Stimulated activated CD8-positive, alpha-beta memory T cell treated with anti-CD3 and anti-CD28 coated beads, Interleukin-12 subunit alpha, Interleukin-12 subunit beta, amount 100 ng/mL, for 24 hours (primary cell): Measurements from ENCODE around the gene GRIP1.

ENCODE experiments used
- DNase-seq: peaks from one replicate; pipeline ENCODE4 v3.0.0-alpha.2; 2020; ENCODE audit errors: extremely low read depth

The GRIP1 gene, protein sequence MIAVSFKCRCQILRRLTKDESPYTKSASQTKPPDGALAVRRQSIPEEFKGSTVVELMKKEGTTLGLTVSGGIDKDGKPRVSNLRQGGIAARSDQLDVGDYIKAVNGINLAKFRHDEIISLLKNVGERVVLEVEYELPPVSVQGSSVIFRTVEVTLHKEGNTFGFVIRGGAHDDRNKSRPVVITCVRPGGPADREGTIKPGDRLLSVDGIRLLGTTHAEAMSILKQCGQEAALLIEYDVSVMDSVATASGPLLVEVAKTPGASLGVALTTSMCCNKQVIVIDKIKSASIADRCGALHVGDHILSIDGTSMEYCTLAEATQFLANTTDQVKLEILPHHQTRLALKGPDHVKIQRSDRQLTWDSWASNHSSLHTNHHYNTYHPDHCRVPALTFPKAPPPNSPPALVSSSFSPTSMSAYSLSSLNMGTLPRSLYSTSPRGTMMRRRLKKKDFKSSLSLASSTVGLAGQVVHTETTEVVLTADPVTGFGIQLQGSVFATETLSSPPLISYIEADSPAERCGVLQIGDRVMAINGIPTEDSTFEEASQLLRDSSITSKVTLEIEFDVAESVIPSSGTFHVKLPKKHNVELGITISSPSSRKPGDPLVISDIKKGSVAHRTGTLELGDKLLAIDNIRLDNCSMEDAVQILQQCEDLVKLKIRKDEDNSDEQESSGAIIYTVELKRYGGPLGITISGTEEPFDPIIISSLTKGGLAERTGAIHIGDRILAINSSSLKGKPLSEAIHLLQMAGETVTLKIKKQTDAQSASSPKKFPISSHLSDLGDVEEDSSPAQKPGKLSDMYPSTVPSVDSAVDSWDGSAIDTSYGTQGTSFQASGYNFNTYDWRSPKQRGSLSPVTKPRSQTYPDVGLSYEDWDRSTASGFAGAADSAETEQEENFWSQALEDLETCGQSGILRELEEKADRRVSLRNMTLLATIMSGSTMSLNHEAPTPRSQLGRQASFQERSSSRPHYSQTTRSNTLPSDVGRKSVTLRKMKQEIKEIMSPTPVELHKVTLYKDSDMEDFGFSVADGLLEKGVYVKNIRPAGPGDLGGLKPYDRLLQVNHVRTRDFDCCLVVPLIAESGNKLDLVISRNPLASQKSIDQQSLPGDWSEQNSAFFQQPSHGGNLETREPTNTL

DNA sequence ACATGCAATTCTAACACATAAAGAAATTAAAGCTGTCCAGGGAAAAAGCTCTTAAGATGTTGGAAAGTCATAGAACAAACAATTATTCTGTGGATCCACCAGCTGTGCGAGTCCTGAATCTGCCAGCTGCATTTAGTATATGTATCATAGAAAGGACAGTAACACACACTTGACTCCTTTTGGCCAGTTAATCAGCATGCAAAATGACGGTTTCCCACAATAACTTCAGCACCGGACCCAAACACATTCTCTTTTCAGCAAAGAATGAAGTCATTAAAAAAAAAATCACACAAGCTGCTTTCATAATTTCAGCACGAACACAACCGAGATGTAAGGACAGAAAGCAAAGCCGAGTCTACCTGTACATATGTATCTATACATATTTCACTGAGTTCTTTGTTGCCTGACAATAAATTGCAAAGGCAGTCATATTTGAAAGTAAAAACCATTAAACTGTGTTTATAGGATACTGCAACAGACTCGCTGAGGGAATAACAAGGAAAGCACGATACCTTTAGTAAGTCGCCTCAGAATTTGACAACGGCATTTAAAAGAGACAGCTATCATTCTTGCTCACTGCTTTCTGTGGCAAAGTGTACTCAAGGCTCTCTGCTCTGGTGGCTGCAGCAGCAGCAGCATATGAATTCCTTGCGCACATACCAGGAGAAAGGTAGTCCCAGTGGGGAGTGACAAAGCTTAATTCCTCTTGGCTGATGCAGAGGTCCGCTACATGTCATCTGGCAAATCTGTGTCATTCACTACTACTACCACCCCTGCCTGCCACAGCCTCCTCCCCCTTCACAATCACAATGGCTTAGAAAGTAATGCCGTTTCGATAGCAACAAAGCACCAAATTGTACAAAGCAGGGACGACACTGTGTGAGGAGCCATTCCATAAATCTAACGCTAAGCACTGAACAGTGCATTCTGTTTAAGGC, at the start of gene GRIP1:
TSS of gene GRIP1 (minus strand) at position 739 of the 938 bp plus-strand sequence. CDS start at position 567, 172 bp downstream.
- DNase-seq = no peak

DNA sequence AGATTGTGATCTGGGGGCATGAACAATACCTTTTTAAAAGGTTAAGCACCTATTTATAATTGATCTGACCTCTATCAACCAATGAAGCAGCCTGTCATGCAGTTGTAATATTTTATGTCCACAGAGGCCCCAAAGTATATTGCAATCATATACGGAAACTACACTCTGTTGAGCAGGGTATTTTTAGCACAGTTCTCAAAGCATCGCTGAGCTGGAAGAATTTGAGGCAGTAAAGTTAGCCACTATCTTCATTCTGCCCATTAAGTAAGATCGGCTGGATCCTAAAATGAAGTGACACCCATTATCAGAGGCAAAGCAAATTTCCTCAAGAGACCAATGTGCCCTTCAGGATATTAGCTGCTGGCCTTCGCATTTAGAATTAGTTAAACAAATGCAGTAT, 47.7 kb upstream of the GRIP1 start:
- no peak for DNase-seq

DNA sequence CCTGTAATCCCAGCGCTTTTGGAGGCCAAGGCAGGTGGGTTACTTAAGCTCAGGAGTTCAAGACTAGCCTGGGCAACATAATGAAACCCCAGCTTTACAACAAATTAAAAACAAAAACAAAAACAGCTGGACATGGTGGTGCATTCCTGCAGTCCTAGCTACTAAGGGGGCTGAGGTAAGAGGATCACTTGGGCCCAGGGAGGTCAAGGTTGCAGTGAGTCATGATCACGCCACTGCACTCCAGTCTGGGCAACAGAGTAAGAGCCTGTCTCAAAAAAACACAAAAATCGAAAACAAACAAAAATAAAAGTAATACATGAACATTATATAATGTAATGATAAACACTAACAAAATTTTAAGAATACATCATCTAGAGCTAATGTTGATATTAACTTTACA, 46.2 kb upstream of the GRIP1 start:
- DNase-seq = no peak

DNA sequence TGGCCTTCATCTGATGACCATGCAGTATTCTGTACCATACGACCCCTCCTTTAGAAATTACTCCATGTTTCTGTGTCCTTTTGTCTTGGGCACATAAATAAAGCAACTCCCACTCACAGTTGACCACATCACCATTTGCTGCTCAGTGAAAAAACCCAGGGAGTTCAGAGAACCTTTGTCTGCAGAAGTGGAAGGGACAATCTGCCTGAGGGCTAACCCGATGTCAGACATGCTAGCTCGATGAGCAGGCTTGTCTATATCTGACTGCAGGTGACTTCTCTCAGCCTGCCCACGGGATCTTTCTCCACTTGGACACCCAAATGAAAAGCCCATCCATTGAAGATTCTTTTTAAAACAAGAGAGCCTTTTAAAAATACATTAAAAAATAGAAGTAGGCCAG, 45.7 kb upstream of the GRIP1 start:
- DNase-seq = no peak

DNA sequence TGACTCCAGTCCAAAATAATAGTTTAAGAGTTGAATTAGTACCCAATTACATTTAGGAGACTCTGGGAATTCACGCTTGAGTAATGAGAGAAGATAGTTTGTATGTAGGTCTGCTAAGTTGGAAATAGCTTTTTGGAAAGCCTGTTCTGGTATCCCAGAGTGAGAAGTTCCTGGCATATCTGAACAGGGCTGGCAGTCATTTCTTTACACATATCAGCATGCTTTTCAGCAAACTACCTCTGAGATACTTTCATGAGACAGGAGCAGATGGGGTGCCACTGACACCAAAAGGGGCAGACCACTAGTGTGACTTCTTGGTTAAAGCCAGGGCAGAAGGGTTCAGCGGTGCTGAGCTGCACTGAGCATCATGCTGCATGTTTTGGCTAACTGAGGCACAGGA, 45.1 kb upstream of the GRIP1 start:
- DNase-seq = no peak

DNA sequence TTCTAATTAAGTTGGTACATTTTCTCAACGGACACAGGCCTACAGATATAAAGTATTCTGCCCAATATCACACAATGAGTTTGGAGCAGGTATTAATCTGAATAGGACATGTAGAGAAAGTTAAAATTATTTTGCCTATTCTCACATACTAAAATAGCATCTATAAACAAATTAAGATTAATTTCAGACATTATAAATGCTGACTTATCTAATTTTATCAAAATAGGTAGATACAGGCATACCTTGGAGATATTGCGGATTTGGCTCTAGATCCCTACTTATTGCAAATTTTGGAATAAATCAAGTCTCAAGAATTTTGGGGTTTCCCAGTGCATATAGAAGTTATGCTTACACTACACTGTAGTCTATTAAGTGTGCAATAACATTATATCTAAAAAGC, 41.0 kb upstream of the GRIP1 start:
- no peak for DNase-seq

DNA sequence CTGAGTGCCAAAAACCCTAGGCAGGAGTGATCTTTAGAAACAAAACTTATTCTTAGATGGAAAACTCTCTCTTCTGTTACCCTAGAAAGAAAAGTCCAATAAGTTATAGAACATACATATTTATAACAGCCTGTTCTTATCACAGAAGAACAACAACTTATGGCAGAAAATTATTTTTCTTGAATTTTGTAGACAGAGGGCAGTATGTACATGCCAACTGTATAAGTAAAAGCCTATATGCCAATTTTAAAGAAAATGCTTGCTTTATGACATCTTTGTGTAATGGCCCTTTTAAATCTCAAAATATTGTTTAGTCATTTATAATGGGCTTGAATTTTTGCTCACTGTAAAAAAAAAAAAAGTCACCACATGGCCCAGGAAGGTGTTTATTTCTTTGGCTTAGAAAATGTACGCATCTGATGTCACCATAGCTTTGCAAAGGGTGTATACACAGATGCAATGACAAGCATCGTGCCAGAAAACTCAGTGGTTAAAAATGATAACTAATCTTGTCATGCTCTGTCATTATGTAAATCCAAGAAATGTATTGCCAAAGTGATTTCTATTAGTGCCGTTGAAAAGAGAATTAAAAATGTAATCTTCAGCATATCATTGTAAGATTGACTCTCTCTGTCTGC, 38.3 kb upstream of the GRIP1 start:
- DNase-seq = no peak

DNA sequence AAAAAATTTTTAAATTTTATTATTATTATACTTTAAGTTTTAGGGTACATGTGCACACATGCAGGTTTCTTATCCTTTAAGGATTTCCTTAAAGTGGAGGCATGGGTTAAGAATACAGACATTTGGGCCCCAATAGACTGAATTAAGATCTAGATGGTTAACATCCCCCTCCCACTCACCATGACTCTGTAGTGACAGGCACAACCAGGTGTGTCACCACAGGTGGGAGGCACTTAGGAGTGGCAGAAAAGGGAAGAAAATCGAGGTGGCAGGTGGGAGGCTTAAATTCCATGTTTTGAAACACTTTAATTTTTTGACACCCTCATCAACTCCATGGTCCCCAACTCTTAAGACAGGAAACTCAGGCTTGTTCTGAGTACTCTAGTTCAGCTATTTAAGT, 37.6 kb upstream of the GRIP1 start:
- DNase-seq = no peak

DNA sequence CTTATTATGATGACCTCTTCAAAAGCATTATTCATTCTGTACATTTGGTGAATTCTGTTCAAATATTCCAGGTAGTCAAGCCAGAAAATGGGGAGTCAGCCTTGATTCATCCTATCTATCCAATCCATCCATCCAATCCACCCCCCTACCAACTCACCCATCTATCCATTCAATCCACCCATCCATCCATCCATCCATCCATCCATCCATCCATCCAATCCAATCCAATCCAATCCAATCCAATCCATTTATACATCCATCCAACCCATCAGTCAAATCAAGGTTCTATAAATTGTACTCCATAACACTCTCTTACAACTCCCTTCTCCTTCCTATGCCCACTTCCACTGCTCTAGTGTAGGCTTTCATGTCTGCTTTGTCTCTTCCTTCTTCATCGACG, 35.8 kb upstream of the GRIP1 start:
- no peak for DNase-seq

DNA sequence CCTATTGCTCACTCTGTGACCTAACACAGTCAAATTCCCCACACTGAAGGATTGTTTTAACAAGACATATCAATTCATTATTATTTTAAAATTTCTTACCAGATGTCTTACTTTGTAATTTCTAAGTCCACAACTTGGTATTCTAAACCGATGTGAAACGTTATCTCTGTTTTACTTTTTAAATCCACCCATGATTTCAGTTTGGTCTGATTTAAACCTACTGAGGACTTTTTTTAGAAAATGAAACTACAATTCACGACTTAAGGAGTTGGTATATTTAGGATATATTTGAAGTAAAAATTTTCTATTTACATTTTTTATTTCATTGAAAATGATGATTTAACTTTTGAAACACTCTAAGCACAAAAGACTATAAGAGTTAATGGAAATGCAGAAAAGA, 35.1 kb upstream of the GRIP1 start:
- DNase-seq = no peak

DNA sequence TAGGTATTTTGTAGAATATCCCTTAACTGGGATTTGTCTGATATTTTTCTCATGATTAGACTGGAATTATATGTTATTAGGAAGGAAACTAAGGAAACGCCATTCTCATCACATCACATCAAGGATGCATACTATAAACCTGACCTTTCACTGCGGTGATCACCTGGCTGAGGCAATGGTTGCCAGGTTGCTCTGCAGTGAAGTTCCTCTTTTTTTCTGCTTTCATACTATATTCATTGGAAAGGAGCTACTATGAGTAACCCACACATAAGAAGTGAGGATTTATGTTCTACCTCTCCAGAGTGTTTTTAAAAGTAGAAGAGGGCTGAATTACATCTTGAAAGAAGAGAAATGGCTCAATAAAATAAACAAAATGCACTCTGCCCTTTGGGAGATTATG, 31.0 kb upstream of the GRIP1 start:
- DNase-seq = no peak

DNA sequence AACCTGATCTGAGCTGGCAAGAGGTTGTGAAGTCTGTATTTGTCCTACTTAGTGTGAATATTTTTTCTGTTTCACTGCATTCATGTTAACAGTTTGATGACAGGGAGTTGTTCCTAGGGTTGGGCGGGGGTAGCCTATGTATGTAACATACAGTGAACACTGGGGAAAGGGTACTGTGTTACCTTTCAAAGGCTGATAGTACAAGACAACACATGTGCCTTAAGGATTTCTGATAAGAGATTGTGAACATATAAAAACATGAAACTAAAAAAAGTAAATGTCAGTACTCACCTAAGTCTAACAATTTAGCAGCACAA, 30.5 kb upstream of the GRIP1 start:
- DNase-seq = no peak

DNA sequence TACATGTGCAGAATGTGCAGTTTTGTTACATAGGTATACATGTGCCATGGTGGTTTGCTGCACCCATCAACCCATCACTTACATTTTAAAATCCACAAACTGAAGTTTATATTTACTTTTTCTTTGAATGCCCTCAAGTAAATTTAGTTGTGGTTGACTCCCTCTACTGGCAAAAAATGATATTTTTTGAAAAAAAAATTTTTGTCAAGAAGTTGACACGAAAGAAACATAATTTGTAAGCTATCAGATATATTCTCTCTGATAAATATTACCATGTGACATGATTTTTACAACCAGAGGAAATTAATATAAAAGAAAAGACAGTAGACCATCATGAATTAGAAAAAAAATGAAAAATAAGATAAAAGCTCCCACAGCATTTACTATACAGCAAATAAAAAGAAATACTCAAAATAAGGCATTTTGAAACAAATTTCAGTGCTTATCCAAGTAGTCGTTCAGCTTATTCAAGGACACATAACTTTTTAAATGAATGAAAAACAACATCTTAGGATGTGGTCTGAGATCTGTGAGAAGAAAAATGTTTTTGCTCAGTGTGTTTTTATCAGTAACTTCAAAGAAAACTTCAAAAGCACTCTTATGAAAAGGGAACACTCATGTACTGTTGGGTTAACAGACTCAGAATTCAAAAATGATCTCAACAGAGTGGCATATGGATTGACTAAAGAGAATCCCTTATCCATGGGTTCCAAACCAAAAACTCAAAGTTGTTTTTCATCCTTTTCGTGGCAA, 30.0 kb upstream of the GRIP1 start:
- DNase-seq = no peak

DNA sequence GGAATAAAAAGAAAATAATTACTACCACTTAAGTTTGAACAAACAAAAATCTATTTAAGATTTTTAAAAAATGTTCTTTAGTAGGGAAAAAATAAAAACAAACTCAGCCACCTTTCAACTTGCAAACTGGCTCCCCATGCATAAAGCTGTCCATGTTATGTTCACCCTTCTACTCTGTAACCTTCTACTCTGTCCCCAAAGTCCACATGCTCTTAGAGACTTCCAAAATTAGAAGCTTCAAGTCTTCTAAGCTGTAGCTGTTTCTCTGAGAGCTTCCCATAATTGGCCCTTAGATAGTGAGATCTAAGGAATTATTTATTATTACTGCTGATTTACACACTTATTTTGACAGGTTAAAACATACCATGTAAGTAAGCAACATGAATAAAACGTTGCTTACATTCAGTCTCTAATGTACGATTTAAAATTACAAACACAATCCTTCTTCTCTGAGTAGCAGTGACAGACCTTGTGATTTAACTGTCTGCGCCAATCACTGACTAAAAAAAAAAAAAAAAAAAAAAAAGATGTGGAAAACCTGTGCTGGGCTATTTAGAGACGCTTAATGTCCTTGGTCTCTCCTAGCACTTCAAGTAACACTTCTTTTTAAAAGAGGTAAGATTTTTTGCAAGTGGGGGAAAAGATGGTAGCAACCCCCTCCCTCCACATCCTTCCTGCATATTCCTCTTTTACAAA, 28.3 kb upstream of the GRIP1 start:
- no peak for DNase-seq

DNA sequence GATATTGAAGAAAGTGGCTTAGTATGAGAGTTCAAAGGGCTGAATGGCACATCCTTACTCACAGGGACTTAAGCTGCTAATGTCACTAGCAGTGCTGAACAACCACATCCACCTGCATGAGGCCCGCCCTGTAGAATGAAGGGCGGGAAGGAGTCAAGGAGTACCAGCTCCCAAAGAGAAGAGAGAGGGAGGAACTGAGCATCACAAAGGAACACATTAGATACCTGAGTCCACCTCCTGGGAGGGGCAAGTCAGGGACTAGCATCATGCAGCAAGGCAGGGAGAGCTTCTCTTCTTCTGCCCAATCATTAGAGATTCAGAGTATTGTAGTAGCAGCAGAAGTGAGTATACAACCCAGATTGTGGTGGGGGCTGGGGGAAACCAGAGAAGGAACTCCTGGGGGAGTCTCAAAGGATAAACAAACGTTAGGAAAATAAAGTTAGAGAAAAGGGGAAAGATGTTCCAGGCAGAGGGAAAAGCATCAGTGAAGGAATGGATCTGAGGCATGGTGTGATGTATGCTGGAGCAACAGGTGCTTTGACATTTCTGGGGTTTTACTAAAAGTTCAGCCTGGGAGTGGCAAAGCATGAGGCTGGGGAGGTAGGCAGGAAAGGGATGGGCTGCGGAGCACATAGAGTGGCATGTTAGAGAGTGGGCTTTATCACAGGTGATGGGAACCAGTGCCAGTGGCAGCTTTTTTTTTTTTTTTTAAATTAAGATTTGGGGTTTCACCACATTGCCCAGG, 21.0 kb upstream of the GRIP1 start:
- DNase-seq = no peak

DNA sequence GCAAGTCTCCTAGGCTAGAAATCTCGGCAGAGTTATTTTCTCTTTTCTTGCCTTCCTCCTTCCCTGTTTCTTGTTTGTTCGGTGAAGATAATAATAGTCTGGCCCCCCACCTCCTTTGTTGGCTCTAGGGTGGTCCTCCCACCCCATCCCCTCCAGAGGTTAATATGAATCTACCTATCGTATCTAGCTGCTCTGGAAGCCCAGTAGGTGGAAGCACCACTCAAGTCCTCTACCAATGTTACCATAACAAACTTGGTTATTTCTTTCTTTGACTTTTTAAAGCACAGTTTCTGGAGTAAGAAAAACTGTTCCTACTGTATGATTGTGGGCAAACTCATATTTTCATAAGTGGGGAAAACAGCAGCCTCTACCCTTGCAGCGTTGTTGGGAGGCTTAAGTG, 19.7 kb upstream of the GRIP1 start:
- DNase-seq = no peak

DNA sequence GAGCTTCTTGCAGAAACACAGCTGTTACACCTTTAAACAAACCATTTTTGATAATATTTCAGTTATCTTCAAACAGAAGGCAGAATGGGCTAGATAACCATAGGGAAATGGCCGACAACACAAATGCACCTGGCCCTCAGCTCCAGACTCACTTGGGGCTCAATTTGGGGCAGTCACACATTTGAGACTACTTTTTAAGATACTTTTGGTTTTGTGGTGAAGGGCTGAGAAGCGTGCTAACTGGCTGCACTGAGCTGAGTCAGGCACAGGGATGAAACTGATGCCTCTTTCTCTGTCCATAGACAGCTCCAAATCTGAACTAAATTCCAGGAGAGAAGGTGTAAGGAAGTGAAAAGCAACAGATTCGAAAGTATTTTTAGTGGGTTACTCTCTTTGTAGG, 18.5 kb upstream of the GRIP1 start:
- DNase-seq = no peak

DNA sequence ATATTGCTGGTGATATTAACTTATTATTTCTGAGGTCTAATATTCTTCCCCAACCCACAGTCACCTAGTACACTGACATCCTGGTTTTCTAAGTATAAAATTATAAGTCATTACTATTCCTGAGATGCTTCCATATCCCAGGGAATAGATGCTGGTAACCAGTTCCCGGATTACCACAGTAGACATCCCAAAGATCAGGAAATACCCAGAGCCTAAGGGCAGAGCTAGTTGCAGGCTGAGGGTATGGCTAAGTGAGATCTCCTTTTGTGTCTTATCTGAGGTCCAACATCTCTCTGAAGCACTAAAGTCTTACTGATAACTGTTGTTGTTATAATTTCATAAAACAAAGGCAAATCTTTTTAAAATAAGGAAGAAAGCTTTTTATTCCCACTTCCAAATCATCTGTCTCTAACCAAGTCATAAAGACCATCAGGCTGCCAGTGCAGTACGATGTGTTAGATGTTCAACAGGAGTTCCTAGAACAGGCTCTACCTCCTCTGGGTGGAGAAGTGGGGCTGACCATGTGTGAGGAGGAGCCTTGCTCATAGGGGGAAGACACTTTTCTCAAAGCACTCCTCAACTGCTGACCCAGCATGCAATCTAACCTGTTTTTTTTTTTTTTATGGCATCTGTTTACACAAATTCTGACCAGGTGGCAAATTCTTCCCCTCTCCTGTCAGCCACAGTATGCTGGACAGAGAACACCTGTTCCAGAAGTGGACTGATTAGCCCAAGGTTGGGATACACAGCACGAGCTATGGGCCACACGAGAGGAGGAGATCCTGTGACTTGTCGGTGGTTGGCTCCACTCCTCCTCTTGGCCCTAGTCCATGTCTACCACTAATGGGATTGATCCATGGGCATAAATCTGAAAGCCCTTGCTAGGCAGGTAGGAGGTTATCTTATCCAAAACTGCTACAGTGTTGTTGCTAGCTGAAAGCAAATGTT, 16.1 kb upstream of the GRIP1 start:
- no peak for DNase-seq
